Activated CD4-positive, CD25-positive, alpha-beta regulatory T cell treated with anti-CD3 and anti-CD28 coated beads, Interleukin-2, amount 50 U/mL, for 24 hours (primary cell): ENCODE data around the gene ABCG8.

ENCODE experiments used
- ATAC-seq, 2 donors: fragments of 150-1000 bp; cut with Tn5 transposase; one replicate each; pipeline ENCODE4 v1.10.0; 2021; ENCODE audit warnings: mild to moderate bottlenecking in 1 of 2, moderate library complexity in 1 of 2

Gene ABCG8

DNA sequence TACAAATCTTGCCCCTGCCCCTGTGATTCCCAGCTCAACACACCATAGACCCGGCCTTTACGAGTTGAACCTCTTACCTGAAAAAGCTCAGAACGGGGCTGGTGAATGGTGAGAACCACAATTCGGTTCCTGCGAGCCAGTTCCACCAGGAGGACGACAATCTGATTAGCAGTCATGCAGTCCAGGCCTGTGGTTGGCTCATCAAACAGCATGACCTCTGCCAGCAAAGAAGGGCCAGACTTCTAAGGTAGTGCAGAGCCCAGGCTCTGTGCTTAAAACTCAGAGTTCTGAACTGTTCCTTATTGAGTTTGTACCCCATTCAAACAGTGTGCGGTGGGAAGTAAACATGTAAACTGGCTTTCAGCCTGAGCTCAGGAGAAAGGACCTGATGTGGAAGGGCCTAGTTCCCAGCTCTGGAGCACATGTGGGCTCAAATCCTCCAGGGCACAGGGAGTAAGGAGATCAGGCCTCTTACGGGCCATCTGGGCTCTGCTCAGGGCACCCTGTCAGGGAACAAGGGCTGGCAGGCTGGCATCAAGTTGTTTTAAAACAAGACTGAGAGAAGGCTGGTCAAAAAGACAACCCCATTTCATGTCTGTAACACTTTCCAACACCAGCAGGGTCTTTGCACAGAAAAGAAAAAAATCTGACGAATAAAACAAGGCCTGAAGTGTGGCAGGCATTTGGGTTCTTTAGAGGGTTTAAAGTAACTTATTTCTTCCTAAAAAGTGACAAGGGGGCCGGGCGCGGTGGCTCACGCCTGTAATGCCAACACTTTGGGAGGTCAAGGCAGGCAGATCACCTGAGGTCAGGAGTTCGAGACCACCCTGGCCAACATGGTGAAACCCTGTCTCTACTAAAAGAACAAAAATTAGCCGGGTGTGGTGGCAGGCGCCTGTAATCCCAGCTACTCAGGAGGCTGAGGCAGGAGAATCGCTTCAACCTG, 12.2 kb upstream of the ABCG8 start:
- ATAC-seq: no peak

DNA sequence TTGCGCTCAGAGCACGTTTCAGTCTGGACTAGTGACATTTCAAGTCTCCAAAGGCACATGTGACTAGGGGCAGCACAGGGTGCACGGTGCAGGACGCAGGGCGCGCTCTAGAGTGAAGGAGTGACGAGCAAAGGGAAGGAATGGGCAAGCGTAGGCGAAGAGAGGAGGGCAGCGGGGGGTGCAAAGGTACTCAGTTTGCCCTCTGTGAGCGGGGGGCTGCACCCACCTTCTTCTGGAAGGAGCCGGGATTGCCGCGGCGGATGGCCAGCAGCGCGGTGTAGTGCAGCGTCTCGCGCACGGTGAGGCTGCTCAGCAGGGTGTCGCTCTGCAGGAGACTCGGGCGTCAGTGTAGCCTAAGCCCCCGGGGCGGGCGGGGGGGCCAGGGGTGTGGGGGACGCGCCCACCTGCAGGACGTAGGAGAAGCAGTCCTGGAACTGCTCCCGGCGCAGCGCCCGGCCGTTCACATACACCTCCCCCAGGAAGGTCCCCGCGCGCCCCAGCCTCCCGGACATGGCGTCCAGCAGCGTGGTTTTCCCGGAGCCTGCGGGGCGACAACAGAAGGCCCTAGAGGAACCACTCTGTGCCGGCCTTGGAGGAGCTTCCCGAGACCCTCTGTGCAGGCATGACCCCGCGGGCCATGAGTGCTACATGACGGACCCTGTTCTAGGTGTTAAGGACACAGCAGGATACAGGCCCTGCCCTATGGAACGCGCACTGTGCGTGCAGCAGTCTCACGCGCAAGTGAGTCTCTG, 7.1 kb upstream of the ABCG8 start:
- ATAC-seq: no peak

DNA sequence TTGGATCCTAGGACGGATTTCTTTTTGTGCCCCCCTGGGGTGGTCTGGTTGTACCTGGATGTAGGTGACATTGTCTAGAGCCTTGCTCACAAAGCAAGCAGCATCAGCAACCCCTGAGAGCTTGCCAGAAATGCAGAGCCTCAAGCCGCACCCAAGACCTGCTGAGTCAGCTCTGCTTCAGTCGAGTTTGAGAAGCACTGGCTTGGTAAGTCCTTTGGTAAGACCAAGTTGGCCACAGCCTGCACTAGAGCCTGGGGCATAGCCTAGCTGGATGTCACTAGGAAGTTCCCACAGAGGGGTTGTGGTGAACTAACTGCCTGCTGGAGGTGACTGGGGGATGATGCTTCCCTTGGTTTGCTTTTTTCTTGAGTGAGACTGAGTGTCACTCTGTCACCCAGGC, 6.3 kb upstream of the ABCG8 start:
- ATAC-seq: no peak

DNA sequence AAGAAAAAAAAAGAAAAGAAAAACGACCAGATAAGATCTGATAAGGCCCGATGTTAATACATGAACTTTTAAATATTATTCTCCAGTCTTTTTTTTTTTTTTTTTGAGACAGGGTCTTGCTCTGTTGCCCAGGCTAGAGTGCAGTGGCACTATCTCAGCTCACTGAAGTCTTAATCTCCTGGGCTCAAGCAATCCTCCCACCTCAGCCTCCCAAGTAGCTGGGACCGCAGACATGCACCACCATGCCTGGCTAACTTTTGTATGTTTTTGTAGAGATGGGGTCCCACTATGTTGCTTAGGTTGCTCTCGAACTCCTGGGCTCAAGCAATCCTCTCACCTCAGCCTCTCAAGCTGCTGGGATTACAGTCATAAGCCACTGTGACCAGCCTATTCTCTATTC, 1.7 kb upstream of the ABCG8 start:
- ATAC-seq: no peak

DNA sequence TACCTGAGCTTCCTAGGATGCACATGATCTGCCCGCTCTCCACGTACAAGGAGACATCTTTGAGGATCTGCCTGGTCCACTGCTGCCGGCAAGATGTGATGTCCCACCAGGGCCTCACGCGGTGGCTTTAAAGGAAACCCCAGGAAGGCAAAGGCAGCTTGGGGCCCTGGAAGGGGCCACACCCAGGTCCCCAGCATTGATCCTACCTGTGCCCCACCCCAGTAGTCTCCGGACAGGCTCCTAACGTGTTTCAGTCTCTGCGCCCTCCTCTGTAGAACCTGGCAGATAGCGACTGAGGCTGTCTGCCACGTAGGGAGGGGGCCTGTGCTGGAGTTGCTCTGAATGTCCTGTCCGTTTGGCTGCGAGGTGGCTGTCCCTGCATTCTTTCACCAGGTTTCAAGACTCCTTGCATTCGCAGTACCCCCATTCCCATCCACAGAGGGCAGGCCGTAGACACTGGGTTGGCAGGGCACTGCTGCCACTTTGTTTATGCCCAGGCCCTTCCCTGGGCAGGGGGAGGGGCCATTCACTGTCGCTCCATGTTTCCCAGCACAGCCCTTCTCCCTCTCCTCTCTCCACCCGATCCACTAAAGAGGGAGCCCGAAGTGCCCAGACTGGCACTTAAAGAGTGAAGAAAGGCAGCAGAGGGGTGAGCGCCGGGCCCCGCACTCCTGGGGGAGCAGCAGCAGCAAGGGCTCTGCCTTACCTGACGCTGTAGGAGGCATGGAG, 776 bp upstream of the ABCG8 start:
- no peak for ATAC-seq

DNA sequence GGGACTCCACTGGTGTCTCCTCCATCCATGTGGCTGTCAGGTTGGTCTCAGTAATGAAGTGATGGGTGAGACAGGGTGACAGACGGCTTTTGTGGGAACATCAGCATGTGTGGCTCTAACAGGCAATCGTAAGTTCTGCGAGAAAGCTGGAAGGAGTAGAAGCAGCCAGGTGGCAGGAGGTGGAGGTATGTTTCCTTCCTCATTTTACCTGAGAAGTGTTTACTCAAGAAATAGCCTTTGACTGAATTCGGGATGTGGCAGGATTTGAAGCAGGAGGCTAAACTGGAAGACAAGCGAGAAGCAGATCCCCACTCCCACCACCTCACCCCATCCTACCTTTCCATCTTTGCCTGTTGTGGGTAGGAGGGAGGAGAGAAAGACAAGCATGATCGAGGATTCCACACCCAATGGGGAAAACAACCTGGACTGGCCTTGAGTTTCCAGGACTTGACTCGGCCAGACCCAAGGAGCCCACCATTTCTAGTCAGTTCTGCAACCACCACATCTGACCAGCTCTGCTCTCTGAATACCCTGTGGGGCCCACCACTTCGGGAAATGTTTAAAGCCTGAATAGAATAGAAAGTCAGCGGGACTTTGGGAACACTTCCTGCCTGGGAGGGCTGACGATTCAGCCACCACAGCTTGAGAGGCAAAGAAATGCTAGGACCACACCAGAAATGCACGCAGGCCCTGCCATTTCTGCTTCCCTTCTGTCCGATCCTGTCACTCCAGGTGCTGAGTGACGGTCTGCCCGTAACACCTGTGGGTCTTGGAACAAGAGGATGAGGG, 1.2 kb downstream of the ABCG8 start:
- ATAC-seq: no peak

DNA sequence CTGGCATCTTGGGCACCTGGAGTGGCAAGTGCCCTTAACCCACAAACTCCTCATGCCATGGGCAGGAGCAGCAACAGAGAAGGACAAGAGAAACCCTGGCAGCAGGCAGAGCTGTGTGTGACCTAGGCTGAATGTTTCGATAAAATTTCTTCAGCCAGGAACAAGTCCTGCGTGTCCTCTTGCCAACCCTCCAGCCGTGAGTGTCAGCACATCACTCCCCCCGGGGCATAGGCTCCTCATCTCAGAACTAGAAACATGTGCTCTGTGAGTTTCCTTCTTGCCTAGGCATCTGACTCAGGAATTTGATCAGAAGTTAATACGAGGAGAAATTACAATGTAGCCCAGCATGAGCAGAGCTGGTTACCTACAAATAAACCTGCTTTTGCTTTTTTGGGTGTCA, 2.2 kb downstream of the ABCG8 start:
- ATAC-seq: no peak

DNA sequence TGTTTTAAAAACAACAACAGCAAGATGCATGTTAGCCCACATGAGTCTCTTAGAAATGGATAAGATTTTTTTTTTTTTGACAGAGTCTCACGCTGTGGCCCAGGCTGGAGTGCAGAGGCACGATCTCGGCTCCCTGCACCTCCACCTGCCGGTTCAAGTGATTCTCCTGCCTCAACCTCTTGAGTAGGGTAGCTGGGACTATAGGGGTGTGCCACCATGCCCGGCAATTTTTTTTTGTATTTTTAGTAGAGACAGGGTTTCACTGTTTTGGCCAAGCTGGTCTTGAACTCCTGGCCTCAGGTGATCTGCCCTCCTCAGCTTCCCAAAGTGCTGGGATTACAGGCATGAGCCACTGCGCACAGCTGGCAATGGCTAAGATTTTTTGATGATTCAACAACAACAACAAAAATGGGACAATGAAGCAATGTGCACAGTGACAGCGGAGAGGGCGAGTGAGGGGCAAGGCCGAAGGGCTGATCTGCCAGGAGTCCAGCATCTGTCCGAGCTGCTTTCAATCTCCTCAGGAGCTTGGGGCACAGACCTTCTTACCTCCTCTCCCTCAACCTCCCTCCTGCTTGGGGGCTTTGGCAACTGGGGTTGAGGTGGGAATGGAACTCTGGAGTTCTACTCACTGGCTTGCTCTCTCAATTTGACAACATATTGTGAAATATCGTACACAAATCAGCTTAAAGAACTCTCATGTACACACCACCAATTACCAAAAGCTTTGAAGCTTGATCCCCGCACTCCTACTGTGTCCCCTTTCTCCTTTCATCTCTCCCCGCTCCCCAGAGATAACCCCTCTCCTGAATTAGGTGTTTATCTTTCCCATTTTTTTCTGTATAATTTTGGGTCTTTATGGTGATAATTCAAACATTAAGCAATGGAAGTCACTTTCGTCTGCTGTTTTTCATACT, 3.4 kb downstream of the ABCG8 start:
- ATAC-seq: no peak

DNA sequence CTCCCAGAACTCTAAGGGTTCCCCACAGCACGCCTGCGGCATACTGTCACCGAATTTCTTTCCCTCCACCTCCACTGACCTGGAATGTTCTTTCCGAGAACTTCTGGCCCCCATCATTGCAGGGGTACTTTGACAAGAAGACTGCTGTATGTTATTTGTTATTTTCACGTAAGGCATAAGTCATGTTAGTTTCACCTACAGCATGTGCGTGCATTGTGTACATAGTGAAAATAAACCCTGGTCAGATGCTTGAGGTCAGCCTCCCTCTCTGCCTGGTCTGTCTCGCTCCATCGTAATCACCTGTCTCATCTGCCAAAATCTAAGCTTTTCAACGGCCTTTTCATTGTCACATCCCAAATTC, 4.1 kb downstream of the ABCG8 start:
- ATAC-seq: no peak

DNA sequence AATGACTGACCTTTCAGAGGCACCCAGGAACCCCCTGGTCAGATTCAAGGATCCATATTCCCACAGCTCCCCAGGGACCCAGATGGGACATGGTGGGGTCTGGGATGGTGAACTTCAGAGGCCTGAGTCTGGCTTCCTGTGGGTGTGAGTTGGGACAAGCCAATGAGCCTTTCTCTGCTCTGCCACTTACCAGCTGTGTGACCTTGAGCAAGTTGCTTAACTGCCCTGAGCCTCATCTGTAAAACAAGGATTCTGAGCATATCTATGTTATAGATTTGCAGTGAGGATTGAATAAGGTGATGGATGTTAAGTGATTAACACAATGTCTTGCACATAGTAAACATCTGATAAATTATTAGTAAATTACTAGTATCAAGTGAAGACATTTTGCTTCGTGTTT, 6.4 kb downstream of the ABCG8 start:
- ATAC-seq: no peak

DNA sequence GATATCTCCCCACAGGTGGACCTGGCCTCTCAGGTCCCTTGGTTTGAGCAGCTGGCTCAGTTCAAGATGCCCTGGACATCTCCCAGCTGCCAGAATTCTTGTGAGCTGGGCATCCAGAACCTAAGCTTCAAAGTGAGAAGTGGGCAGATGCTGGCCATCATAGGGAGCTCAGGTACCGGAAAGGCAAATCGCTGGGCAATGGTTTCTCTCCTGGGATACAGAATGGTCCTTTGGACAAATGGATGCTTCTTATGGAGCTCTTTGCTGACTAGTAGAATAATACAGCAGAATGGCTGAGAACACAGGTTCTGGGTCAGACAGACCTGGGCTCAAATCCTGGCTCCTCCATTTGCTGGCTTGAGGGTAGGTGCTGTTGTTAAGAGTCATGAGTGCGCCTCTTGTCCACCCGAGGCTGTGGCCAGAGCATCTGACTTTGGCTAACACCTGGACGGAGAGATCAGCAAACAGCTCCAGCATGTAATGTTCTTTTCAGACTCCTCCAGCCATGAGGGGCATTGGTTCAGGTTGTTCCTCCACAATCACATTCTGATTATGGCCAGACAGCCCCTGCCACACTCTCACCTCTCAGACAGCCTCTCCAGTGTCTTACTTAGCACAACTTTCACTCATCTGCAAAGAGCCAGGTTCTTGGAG, 7.5 kb downstream of the ABCG8 start:
- ATAC-seq: no peak

DNA sequence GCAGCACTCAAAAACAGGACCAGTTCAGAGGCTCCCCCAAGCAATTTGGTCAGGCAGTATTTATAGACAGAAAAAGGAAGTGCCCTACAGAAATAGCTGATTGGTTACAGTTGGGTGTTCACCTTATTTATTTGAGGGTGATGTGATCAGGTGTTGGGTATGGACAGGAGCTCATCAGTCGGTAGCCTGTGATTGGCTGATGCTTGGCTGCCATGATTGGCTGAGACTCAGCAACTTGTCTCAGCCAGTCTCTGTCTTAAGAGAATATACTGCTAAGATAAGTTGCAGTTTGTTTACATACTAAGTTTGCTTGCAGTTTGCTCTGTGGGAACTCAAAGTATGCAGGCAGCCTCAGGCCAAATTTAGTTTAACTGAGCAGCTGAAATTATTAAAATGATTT, 9.4 kb downstream of the ABCG8 start:
- no peak for ATAC-seq

DNA sequence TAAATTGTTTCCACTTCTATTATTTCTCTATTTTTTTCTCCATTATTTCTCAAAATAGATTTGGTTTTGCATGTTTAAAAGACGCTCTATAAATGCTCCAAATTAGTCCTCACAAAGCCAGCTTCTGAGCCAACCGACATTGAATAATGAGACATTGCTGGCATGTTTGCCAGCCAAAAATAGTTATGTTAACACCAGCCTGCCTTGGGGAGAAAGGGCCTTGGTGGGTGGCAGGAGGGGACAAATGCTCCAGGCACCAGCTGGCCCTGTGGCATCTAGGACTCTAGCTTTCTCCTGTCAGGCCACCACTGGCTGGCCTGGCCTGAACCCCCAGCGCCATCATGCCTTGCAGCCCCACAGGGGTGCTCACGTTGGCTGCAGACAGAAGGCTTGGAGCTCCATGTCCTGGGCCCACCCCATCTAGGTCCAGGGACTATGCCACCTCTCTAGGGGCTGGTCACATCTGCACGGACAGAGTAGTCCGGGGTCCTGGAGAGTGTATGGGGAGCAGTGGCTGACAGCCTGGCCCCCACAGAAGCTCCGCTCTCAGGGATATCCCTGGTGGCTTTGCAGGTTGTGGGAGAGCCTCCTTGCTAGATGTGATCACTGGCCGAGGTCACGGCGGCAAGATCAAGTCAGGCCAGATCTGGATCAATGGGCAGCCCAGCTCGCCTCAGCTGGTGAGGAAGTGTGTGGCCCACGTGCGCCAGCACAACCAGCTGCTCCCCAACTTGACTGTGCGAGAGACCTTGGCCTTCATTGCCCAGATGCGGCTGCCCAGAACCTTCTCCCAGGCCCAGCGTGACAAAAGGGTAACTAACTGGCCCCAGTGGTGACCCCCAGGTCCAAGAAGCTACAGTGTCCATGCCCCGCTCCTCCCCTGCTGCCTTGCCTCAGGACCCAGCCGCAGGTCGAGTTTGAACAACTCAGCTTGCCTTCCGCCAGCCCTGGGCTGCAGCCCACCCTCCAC, 12.5 kb downstream of the ABCG8 start:
- no peak for ATAC-seq

DNA sequence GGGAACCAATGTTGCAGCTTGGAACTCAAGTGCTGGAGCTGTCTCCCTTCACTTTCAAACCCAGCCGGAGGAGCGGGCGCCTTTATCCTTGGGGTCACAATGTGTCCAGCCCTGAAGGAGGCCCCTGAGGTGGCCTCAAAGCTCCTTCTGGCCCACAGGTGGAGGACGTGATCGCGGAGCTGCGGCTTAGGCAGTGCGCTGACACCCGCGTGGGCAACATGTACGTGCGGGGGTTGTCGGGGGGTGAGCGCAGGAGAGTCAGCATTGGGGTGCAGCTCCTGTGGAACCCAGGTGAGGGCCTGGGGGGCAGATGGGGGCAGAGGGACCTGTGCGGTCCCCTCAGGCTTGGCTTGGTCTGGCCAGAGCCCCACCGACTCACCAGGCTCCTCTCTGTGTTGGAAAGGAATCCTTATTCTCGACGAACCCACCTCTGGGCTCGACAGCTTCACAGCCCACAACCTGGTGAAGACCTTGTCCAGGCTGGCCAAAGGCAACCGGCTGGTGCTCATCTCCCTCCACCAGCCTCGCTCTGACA, 13.5 kb downstream of the ABCG8 start:
- ATAC-seq: no peak

DNA sequence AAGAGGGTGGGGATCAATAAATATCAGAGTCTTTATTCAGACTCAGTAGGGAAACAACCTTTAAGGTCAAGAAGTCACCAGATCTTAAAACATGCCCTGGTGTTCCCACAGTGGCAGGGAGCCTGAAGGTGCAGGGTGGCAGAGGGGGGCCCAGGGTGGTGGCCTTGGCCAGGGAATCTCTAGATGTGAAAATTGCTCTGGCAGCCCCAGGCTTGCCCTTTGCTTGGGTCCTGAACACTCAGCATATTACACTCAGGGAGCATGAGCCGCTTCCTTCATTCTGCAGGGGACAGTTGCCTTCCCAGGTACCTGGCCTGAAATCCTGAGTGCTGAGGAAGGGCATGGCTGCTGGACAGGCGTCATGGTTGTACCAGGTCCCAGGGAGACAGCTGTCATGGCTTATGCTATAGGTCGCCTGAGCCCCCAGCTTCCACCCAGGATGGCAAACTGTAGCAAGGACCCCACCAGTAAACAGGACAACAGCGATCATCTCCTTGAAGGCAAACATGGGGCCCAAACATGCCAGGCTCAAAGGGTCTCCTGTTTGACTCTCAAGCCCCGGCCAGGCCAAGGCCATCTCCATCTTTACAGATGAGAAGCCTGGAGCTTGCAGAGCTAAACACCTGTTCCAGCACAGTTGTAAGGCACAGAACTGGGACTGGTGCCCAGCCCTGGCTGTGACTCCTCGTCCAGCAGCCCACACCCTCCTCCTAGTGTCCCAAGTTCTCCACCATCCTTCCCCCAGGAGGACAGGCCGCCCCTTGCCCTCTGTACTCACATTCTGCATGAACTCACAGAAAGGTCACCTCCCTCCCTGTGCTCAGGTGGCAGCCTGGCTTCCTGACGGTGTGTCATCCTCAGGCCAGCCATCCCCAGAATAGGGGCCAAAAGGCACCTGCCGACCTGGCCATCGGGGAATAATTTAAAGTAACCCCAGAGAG, 14.6 kb downstream of the ABCG8 start:
- ATAC-seq: no peak

DNA sequence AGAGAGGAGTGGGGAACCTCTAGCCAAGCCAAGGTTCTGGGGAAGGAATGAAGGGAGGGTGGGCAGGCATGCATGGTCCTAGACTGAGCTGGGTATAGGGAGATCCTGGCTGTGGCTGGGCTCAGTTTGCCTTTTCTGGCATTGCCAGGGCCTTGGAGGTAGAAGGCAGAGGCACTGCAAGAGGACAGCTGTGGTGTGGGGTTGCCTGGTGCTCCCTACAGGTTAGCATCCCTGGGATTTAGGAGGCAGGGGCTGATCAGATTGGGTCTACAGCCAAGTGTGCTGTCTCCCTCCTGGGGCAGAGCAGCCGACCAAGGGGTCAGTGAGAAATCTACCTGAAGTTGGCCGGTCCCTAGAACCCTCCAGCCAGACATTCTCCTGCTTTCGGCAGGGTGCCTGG, 15.9 kb downstream of the ABCG8 start:
- no peak for ATAC-seq

DNA sequence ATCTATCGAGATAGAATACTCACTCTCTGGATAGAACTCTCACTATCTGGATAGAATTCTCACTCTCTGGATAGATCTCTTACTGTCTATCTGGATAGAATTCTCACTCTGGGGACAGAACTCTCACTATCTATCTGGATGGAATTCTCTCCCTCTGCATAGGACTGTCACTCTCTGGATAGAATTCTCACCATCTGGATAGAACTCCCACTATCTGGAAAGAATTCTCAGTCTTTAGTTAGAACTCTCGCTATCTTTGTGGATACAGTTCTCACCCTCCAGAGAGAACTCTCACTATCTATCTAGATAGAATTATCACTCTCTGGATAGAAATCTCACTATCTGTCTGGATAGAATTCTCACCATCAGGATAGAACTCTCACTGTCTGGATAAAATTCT, 16.5 kb downstream of the ABCG8 start:
- ATAC-seq: no peak

DNA sequence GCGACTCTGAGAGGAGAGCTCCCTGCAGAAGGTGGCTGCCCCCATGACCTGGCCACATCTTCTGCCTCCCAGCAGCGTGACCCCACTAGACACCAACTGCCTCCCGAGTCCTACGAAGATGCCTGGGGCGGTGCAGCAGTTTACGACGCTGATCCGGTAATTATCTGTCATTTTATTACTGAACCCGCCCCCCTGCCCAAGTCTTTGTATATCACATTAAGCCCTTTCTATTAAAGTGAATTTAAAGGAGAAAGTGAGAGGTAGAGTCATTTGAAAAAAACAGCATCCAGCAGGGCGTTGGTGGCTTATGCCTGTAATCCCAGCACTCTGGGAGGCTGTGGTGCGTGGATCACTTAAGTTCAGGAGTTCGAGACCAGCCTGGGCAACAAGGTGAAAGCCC, 33.4 kb downstream of the ABCG8 start:
- ATAC-seq: no peak
